Stomach (tissue), 9 donors: ENCODE measurements around the gene CARHSP1. TPM values are rescaled to one million over a fixed set of nuclear protein-coding genes. Genes with fewer than 3 reads are reported as not detected.
A peak's percentile ranks its signal among the peaks of the same experiment; 100 is the strongest.

ENCODE experiments used
- DNase-seq, 2 donors: peaks; one replicate each; pipeline versions ENCODE4 v3.0.0 to v3.0.0-alpha.2; 2013 to 2019
- H3K27ac ChIP-seq, 5 donors: fragments of 200-600 bp in 4 of 5; sonication (generic) in 4 of 5; one replicate each; pipeline ENCODE4 v1.5.1; 2013 to 2019; ENCODE audit warnings: mild to moderate bottlenecking in 1 of 5, moderate library complexity in 1 of 5
- H3K27me3 ChIP-seq, 3 donors: fragments of 200-600 bp; sonication (generic); one replicate each; pipeline ENCODE4 v1.5.1; 2017 to 2019; ENCODE audit warnings: mixed run types in 1 of 3
- H3K36me3 ChIP-seq, 4 donors: fragments of 200-600 bp; sonication (generic); 1 replicate in 3 of 4; 2 replicates in 1 of 4; pipeline ENCODE4 v1.5.1; 2016 to 2019
- H3K4me1 ChIP-seq, 4 donors: fragments of 200-600 bp; sonication (generic); one replicate each; pipeline ENCODE4 v1.5.1; 2016 to 2019
- H3K4me3 ChIP-seq, 4 donors: fragments of 200-600 bp; sonication (generic) in 3 of 4; one replicate each; pipeline ENCODE4 v1.5.1; 2016 to 2019; ENCODE audit warnings: mild to moderate bottlenecking in 1 of 4
- H3K9me3 ChIP-seq, 4 donors: fragments of 200-600 bp; sonication (generic); one replicate each; pipeline ENCODE4 v1.5.1; 2016 to 2019
- CTCF ChIP-seq, 7 experiments: fragments of 450-650 bp in 4 of 7; fragments of 200-600 bp in 3 of 7; sonication (generic) in 3 of 7; IDR thresholded peaks; one replicate each; pipeline ENCODE4 v1.5.1; 2016 to 2019; ENCODE audit warnings: antibody characterized with exemption in 7 of 7, control low read depth in 2 of 7, mild to moderate bottlenecking in 1 of 7
- EP300 ChIP-seq: sonication (generic); formaldehyde crosslinking; IDR thresholded peaks from one replicate; pipeline ENCODE4 v1.6.1; 2017; ENCODE audit warnings: antibody characterized with exemption
- POLR2A ChIP-seq, 4 donors: fragments of 450-650 bp; IDR thresholded peaks; one replicate each; pipeline ENCODE4 v1.6.1; 2016; ENCODE audit warnings: antibody characterized with exemption in 4 of 4, control low read depth in 2 of 4, mild to moderate bottlenecking in 1 of 4, moderate library complexity in 1 of 4
- POLR2AphosphoS5 ChIP-seq, 3 donors: sonication (generic); formaldehyde crosslinking; IDR thresholded peaks; one replicate each; pipeline ENCODE4 v1.6.1; 2016; ENCODE audit warnings: antibody characterized with exemption in 3 of 3
- WGBS, 5 donors: extraction: QIAGEN DNeasy Blood & Tissue Kit in 3 of 5; methylation state at CpG; one replicate each; pipeline versions ENCODE4 v1.1.5 to v1.1.7; 2013 to 2018; 5-methylcytosine and 5-hydroxymethylcytosine counted together
- intact Hi-C: fragments of 100-400 bp; cut with DNase I; formaldehyde crosslinking; loops from one replicate; pipeline ENCODE4 v1.15.1; 2023; ENCODE audit warnings: low total_unique reads
- polyA plus RNA-seq, 3 donors: library from polyadenylated mRNA; stranded (reverse); fragments of 200-250 nt; gene quantifications; one replicate each; pipeline ENCODE4 v1.2.3, GENCODE V29; 2013
- total RNA-seq, 5 donors: library from RNA; depleted of rRNA; stranded (reverse); fragments of >200 nt; gene quantifications; one replicate each; pipeline versions ENCODE4 v1.1.0 to v1.2.3, GENCODE V29; 2014 to 2016
- donor health status: healthy with polysubstance abuse.
- donor health status: Bipolar disorder and iron deficiency.
- donor health status: healthy.

CARHSP1 gene
- total and polyA plus RNA-seq, 8 donors, result 2.0 to 190 (median 58.5) TPM

- H3K36me3 ChIP-seq, result peaks cover 51 to 100% (median 97%) of the 10 kb centered on the region in 4 donors
- TF ChIP-seq POLR2A (IDR thresholded peaks at IDR 0.05), result no peak
- no peak for TF ChIP-seq EP300
- TF ChIP-seq CTCF (IDR thresholded peaks at IDR 0.05), result no peak
- TF ChIP-seq POLR2AphosphoS5 (IDR thresholded peaks at IDR 0.05), result no peak
- intact Hi-C loops, result no loop called here
- peak in 1 of 2 donors; percentile 29 for DNase-seq
- no peak overlapping the region for H3K4me3 ChIP-seq
- WGBS, 5 donors, result 28 to 65% (median 50%) methylated on average over 7 of the region's 7 CpGs
- H3K27ac ChIP-seq, result peak overlapping the region in 1 of 5 donors; percentile 16
- H3K27me3 ChIP-seq, result no peaks in the 10 kb centered on the region
- no peaks in the 10 kb centered on the region for H3K9me3 ChIP-seq
- H3K4me1 ChIP-seq, result peaks cover 17 to 56% (median 36%) of the 10 kb centered on the region in 4 donors
Measured at GRCh38 chr16:8915722-8916301, 47.0 kb upstream of the CARHSP1 start.

GRCh38 chr16:8914098-8914497 is 45.3 kb upstream of the CARHSP1 start:
- Histone ChIP-seq H3K27ac (no peak overlapping the region), H3K4me1 (peaks cover 19 to 63% (median 38%) of the 10 kb centered on the region in 4 donors), H3K9me3 (no peaks in the 10 kb centered on the region), H3K36me3 (peaks cover 40 to 100% (median 97%) of the 10 kb centered on the region in 4 donors), H3K4me3 (no peak overlapping the region), H3K27me3 (no peaks in the 10 kb centered on the region)
- intact Hi-C loops, result no loop called here
- no peak for DNase-seq
- TF ChIP-seq CTCF (IDR thresholded peaks at IDR 0.05) (no peak), POLR2AphosphoS5 (IDR thresholded peaks at IDR 0.05) (no peak)
- 85 to 96% (median 91%) methylated on average over 3 of the region's 3 CpGs for WGBS, 5 donors

GRCh38 chr16:8912793-8913192 is 44.0 kb upstream of the CARHSP1 start:
- intact Hi-C loops, result no loop called here
- Histone ChIP-seq H3K4me3 (no peak overlapping the region), H3K36me3 (peaks cover 34 to 100% (median 97%) of the 10 kb centered on the region in 4 donors), H3K27me3 (no peaks in the 10 kb centered on the region), H3K27ac (no peak overlapping the region), H3K4me1 (peaks cover 19 to 69% (median 39%) of the 10 kb centered on the region in 4 donors), H3K9me3 (no peaks in the 10 kb centered on the region)
- WGBS, 5 donors, result 90 to 93% (median 91%) methylated on average over 4 of the region's 4 CpGs
- DNase-seq, result no peak
- TF ChIP-seq POLR2AphosphoS5 (IDR thresholded peaks at IDR 0.05) (no peak), EP300 (no peak), POLR2A (IDR thresholded peaks at IDR 0.05) (no peak), CTCF (IDR thresholded peaks at IDR 0.05) (no peak)

GRCh38 chr16:8910811-8911210 is 42.0 kb upstream of the CARHSP1 start:
- TF ChIP-seq CTCF (IDR thresholded peaks at IDR 0.05), result no peak
- no peak for TF ChIP-seq EP300
- TF ChIP-seq POLR2A (IDR thresholded peaks at IDR 0.05), result no peak
- no peak for TF ChIP-seq POLR2AphosphoS5 (IDR thresholded peaks at IDR 0.05)
- no peak for DNase-seq
- Histone ChIP-seq H3K9me3 (no peaks in the 10 kb centered on the region), H3K4me3 (no peak overlapping the region), H3K27ac (peak overlapping the region in 2 of 5 donors; percentile 32 to 35), H3K27me3 (no peaks in the 10 kb centered on the region), H3K36me3 (peaks cover 31 to 100% (median 98%) of the 10 kb centered on the region in 4 donors), H3K4me1 (peaks cover 17 to 61% (median 34%) of the 10 kb centered on the region in 4 donors)
- 68 to 89% (median 79%) methylated on average over 1 of the region's 1 CpG for WGBS, 5 donors
- intact Hi-C loops, result no loop called here
